ENCODE measurements around the gene BHLHA9.
"Not testable (repeated sequence)": the region's sequence is repeated elsewhere in the genome, so short reads cannot be mapped to it uniquely, and the experiment has no call there.

The BHLHA9 gene

GRCh38 chr17:1304522-1304921, 34.3 kb downstream of the BHLHA9 start:
- no peak for DNase-seq (ENCODE audit: low read depth)
- no peak overlapping the region for H3K4me3 ChIP-seq (ENCODE audit: low read depth, low read length)
- no peak for TF ChIP-seq CTCF (IDR thresholded peaks at IDR 0.05; ENCODE audit: low read depth, low read length, missing control alignments)

- no peak for TF ChIP-seq CTCF (IDR thresholded peaks at IDR 0.05; ENCODE audit: low read depth, low read length, missing control alignments)
- no peak overlapping the region for H3K4me3 ChIP-seq (ENCODE audit: low read depth, low read length)
- DNase-seq (ENCODE audit: low read depth), result no peak
These were observed 34.8 kb downstream of the BHLHA9 start for GRCh38 chr17:1304962-1305563.

GRCh38 chr17:1307829-1308228, 37.6 kb downstream of the BHLHA9 start:
- not testable (repeated sequence) for DNase-seq (ENCODE audit: low read depth); H3K4me3 ChIP-seq (ENCODE audit: low read depth, low read length)

GRCh38 chr17:1312261-1312870, 42.1 kb downstream of the BHLHA9 start:
- no peak overlapping the region for H3K4me3 ChIP-seq (ENCODE audit: low read depth, low read length)
- DNase-seq (ENCODE audit: low read depth), result no peak
- no peak for TF ChIP-seq CTCF (IDR thresholded peaks at IDR 0.05; ENCODE audit: low read depth, low read length, missing control alignments)

- DNase-seq (ENCODE audit: low read depth), result no peak
- TF ChIP-seq CTCF (IDR thresholded peaks at IDR 0.05; ENCODE audit: low read depth, low read length, missing control alignments), result no peak
- H3K4me3 ChIP-seq (ENCODE audit: low read depth, low read length), result no peak overlapping the region
These were observed 43.2 kb downstream of the BHLHA9 start for GRCh38 chr17:1313270-1314005.

GRCh38 chr17:1315409-1315808, 45.2 kb downstream of the BHLHA9 start:
- H3K4me3 ChIP-seq (ENCODE audit: low read depth, low read length), result no peak overlapping the region
- TF ChIP-seq CTCF (IDR thresholded peaks at IDR 0.05; ENCODE audit: low read depth, low read length, missing control alignments), result no peak
- no peak for DNase-seq (ENCODE audit: low read depth)

- TF ChIP-seq CTCF (IDR thresholded peaks at IDR 0.05; ENCODE audit: low read depth, low read length, missing control alignments), result no peak
- no peak for DNase-seq (ENCODE audit: low read depth)
- no peak overlapping the region for H3K4me3 ChIP-seq (ENCODE audit: low read depth, low read length)
These were observed 45.7 kb downstream of the BHLHA9 start for GRCh38 chr17:1315891-1316403.

All from GM12864 (cell line).